K562 (cell line): ENCODE data around the gene ACADM. TPM values are rescaled to one million over a fixed set of nuclear protein-coding genes. Genes with fewer than 3 reads are reported as not detected.

ENCODE experiments used
- ATF1 ChIP-seq, 2 experiments: fragments of 450-650 bp in 1 of 2; IDR thresholded peaks; 2 replicates each; pipeline ENCODE4 v1.6.1; 2016; ENCODE audit warnings: missing compliant biosample characterization in 1 of 2, missing genetic modification characterization in 1 of 2
- ATF3 ChIP-seq, 2 experiments: fragments of 450-650 bp in 1 of 2; sonication (generic) in 1 of 2; formaldehyde crosslinking in 1 of 2; IDR thresholded peaks in 1 of 2; conservative IDR thresholded peaks in 1 of 2; 2 replicates each; pipeline versions ENCODE4 v1.6.1 to v1.8.1; 2016 to 2023; ENCODE audit warnings: mild to moderate bottlenecking in 2 of 2, moderate library complexity in 2 of 2, inconsistent platforms in 1 of 2, missing genetic modification reagents in 1 of 2
- CBFA2T3 ChIP-seq: fragments of 450-650 bp; IDR thresholded peaks from 2 replicates; pipeline ENCODE4 v1.6.1; 2017
- CSDE1 ChIP-seq, 2 experiments: fragments of 450-650 bp; IDR thresholded peaks; 2 replicates each; pipeline ENCODE4 v1.6.1; 2016; ENCODE audit warnings: mild to moderate bottlenecking in 1 of 2
- FOXA3 ChIP-seq, 2 experiments: fragments of 450-650 bp in 1 of 2; sonication (generic) in 1 of 2; formaldehyde crosslinking; IDR thresholded peaks in 1 of 2; conservative IDR thresholded peaks in 1 of 2; 2 replicates each; pipeline versions ENCODE4 v1.4.0 to v1.8.0; 2020 to 2022; ENCODE audit warnings: mild to moderate bottlenecking in 2 of 2, missing genetic modification reagents in 1 of 2
- FOXJ2 ChIP-seq: fragments of 200-800 bp; sonication (Bioruptor generic); IDR thresholded peaks from 2 replicates; pipeline ENCODE4 v1.6.1; 2016; ENCODE audit warnings: missing genetic modification characterization, missing compliant biosample characterization
- FOXK1 ChIP-seq: sonication (generic); formaldehyde crosslinking; IDR thresholded peaks from 2 replicates; pipeline ENCODE4 v1.8.0; 2022; ENCODE audit warnings: missing genetic modification reagents, mild to moderate bottlenecking, borderline replicate concordance
- GTF2B ChIP-seq: IDR thresholded peaks from 2 replicates; pipeline ENCODE4 v1.6.1; 2011; ENCODE audit not compliant: insufficient read length; ENCODE audit errors: extremely low read depth
- HDAC1 ChIP-seq, 2 experiments: fragments of 450-650 bp; IDR thresholded peaks; 2 replicates each; pipeline ENCODE4 v1.6.1; 2016 to 2017; ENCODE audit warnings: inconsistent platforms in 1 of 2, mild to moderate bottlenecking in 1 of 2, moderate library complexity in 1 of 2
- MAZ ChIP-seq, 2 experiments: fragments of 450-650 bp in 1 of 2; sonication (generic) in 1 of 2; formaldehyde crosslinking; IDR thresholded peaks in 1 of 2; conservative IDR thresholded peaks in 1 of 2; 2 replicates each; pipeline versions ENCODE4 v1.4.0 to v1.5.0; 2020; ENCODE audit warnings: mild to moderate bottlenecking in 1 of 2, missing genetic modification reagents in 1 of 2
- MEIS2 ChIP-seq: fragments of 450-650 bp; IDR thresholded peaks from 2 replicates; pipeline ENCODE4 v1.6.1; 2014; ENCODE audit warnings: mild to moderate bottlenecking; ENCODE audit not compliant: partially characterized antibody
- NCOA4 ChIP-seq: fragments of 450-650 bp; IDR thresholded peaks from 2 replicates; pipeline ENCODE4 v1.6.1; 2018; ENCODE audit warnings: mild to moderate bottlenecking; ENCODE audit not compliant: partially characterized antibody
- NFIX ChIP-seq: fragments of 250-450 bp; sonication (Bioruptor Pico); IDR thresholded peaks from 2 replicates; pipeline ENCODE4 v1.4.0; 2020; ENCODE audit warnings: low read depth, mild to moderate bottlenecking, moderate library complexity
- NR4A1 ChIP-seq, 2 experiments: fragments of 250-450 bp in 1 of 2; fragments of 450-650 bp in 1 of 2; sonication (Bioruptor Pico) in 1 of 2; IDR thresholded peaks; 2 replicates each; pipeline versions ENCODE4 v1.4.0 to v1.6.1; 2016 to 2020; ENCODE audit warnings: mild to moderate bottlenecking in 2 of 2, missing compliant biosample characterization in 1 of 2, missing genetic modification characterization in 1 of 2, moderate library complexity in 1 of 2
- SIN3A ChIP-seq, 2 experiments: fragments of 150-350 bp in 1 of 2; IDR thresholded peaks; 2 replicates each; pipeline ENCODE4 v1.6.1; 2011 to 2016; ENCODE audit warnings: borderline replicate concordance in 2 of 2, low read depth in 2 of 2, low read length in 2 of 2, mild to moderate bottlenecking in 2 of 2, moderate library complexity in 2 of 2; ENCODE audit not compliant: control insufficient read depth in 1 of 2
- TBL1XR1 ChIP-seq, 2 experiments: IDR thresholded peaks; 2 replicates each; pipeline ENCODE4 v1.6.1; 2012; ENCODE audit warnings: improper control_type of control experiment in 2 of 2, low read length in 2 of 2, mild to moderate bottlenecking in 1 of 2
- TGIF2 ChIP-seq: sonication (generic); formaldehyde crosslinking; IDR thresholded peaks from 2 replicates; pipeline ENCODE4 v1.8.1; 2022; ENCODE audit warnings: mild to moderate bottlenecking, missing genetic modification reagents, moderate library complexity
- ZBED1 ChIP-seq: IDR thresholded peaks from 2 replicates; pipeline ENCODE4 v1.6.1; 2014
- ZNF217 ChIP-seq: sonication (generic); formaldehyde crosslinking; IDR thresholded peaks from 2 replicates; pipeline ENCODE4 v1.8.0; 2022; ENCODE audit warnings: mild to moderate bottlenecking, missing genetic modification reagents
- ZNF354B ChIP-seq: fragments of 250-450 bp; sonication (Bioruptor Pico); IDR thresholded peaks from 2 replicates; pipeline ENCODE4 v1.4.0; 2020
- polyA plus RNA-seq, 8 experiments: library from polyadenylated mRNA; depleted of rRNA in 4 of 8; stranded (reverse) in 5 of 8; unstranded in 3 of 8; fragments of >200 nt; fragmentation: Nextera tagmentation in 2 of 8; fragmentation: Illumina TruSeq in 1 of 8; extraction: Ambion mirVana in 2 of 8; extraction: Trizol in 1 of 8; gene quantifications; 2 replicates each; pipeline versions ENCODE4 v1.2.1 to v1.2.3, GENCODE V29; 2011 to 2014; ENCODE audit warnings: inconsistent platforms in 1 of 8, missing spikeins in 1 of 8
- total RNA-seq, 7 experiments: library from RNA; depleted of rRNA in 6 of 7; stranded (reverse); fragments of >200 nt in 6 of 7; fragmentation: Illumina TruSeq in 2 of 7; extraction: Trizol in 2 of 7; gene quantifications; 2 replicates each; pipeline versions ENCODE4 v1.2.1 to v1.2.3, GENCODE V29; 2011 to 2021; ENCODE audit warnings: low replicate concordance in 1 of 7

ACADM gene
- total and polyA plus RNA-seq, 9 of the 15 experiments (the other 6 are each of a cell fraction or from before 2014, with no cell fraction given) = 82.5 to 156 (median 123) TPM

DNA sequence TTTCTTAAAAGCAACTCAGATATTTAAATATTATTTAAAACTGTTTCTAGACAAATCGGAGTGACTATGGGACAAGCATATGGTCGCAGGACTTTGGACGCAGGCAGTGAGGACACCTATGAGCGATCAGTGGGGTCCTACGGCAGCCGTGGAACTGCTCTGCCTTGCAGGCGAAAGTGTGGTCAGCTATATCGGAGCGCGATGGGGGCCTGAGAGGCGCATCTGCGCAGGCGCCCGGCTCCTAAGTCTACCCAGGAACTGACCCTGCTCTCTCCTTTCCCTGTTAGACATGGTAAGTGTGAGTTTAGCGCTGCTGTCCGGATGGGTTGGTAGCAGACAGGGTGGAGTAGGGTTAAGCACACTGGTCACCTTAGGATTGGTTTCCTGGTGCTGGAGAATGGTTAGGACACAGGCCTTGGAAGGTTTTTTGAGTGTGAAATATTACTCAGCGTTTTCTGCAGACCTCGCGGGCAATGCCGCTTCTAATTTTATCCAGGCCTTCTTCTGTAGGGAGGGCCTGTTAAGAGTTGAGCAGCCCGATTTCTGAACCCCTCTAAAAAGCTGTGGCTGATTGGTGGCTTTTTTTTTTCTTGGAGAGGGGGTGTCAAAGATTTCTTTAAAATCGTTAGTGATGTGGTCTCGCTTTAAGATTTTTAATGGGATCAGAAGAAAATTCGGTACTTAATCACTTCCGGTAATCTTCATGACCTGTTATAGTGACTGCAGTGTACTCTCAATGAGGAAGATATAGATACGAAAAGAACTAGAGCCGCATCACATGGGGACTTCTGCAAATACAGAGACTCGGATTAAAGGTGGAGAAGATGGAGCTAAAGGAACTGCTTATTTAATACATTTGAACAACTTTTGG, 61.7 kb downstream of the ACADM start, which contains the start of gene RABGGTB (continued):
- TF ChIP-seq FOXA3 (CRISPR knock-in tag; conservative IDR thresholded peaks at IDR 0.05 in 1 of 2, IDR thresholded peaks at IDR 0.05 in 1 of 2) = peak in 1 of 2 experiments; percentile 51; a peak in 1 of 4 replicates
- no peak for TF ChIP-seq ZNF354B
- no peak for TF ChIP-seq FOXK1 (CRISPR knock-in tag)
- peak in 1 of 2 experiments; percentile 72; a peak in 2 of 4 replicates for TF ChIP-seq HDAC1 (IDR thresholded peaks at IDR 0.05)
- no peak for TF ChIP-seq TGIF2 (CRISPR knock-in tag)
- TF ChIP-seq MAZ (CRISPR knock-in tag; conservative IDR thresholded peaks at IDR 0.05 in 1 of 2, IDR thresholded peaks at IDR 0.05 in 1 of 2) = peak in 1 of 2 experiments; percentile 63; a peak in 2 of 4 replicates
- peak; percentile 78 for TF ChIP-seq MEIS2
- TF ChIP-seq CBFA2T3 = 0 out of 2 replicates have a peak, but pooled peaks have one; percentile 7
- TF ChIP-seq NCOA4 = no peak
- TF ChIP-seq NFIX = no peak
- no peak for TF ChIP-seq FOXJ2
- TF ChIP-seq NR4A1 (CRISPR knock-in tag; IDR thresholded peaks at IDR 0.05) = no peak
- TF ChIP-seq NR4A1 (tag; IDR thresholded peaks at IDR 0.05) = no peak
- no peak for TF ChIP-seq ATF1 (CRISPR knock-in tag; IDR thresholded peaks at IDR 0.05)
- TF ChIP-seq ATF1 (tag; IDR thresholded peaks at IDR 0.05) = peak; percentile 69
- TF ChIP-seq ZBED1 = peak; percentile 72; the same call in 1 of the 2 replicates
- peak; percentile 90 for TF ChIP-seq GTF2B
- no peak for TF ChIP-seq ATF3 (IDR thresholded peaks at IDR 0.05)
- TF ChIP-seq ATF3 (CRISPR knock-in tag; conservative IDR thresholded peaks at IDR 0.05) = peak; percentile 24
- no peak; a peak in 2 of 4 replicates for TF ChIP-seq SIN3A (IDR thresholded peaks at IDR 0.05; ENCODE audit: borderline replicate concordance in 2 of 2, control insufficient read depth in 1 of 2, low read depth in 2 of 2, low read length in 2 of 2)
- TF ChIP-seq TBL1XR1 (IDR thresholded peaks at IDR 0.05; ENCODE audit: low read length in 2 of 2) = peak in 1 of 2 experiments; percentile 73; a peak in 2 of 4 replicates
- TF ChIP-seq CSDE1 (IDR thresholded peaks at IDR 0.05) = no peak
- no peak for TF ChIP-seq ZNF217
